Stimulated activated CD4-positive, alpha-beta T cell treated with anti-CD3 and anti-CD28 coated beads, Interleukin-12 subunit alpha, Interleukin-12 subunit beta, amount 100 ng/mL, for 4 hours (primary cell): Measurements from ENCODE around the gene ITK.

ENCODE experiments used
- DNase-seq: peaks from one replicate; pipeline ENCODE4 v3.0.0-alpha.2; 2020

ITK gene

GRCh38 chr5:157248821-157249470 is 68.3 kb downstream of the ITK start:
- no peak for DNase-seq

GRCh38 chr5:157252711-157253465 is 72.2 kb downstream of the ITK start:
- DNase-seq, result no peak

- DNase-seq, result no peak
These were observed 72.9 kb downstream of the ITK start for GRCh38 chr5:157253547-157253946.

- no peak for DNase-seq
These were observed 77.8 kb downstream of the ITK start for GRCh38 chr5:157258450-157258849.

GRCh38 chr5:157259699-157260098 is 79.1 kb downstream of the ITK start:
- DNase-seq, result no peak

- no peak for DNase-seq
These were observed 83.0 kb downstream of the ITK start for GRCh38 chr5:157263496-157264090.

- peak; percentile 81 for DNase-seq
These were observed 85.2 kb downstream of the ITK start, which contains the start of gene CYFIP2 for GRCh38 chr5:157265714-157266285. CYFIP2 (plus strand) TSS chr5:157266123; CDS start chr5:157285362, 19,239 bp downstream.

GRCh38 chr5:157266286-157267007 is 85.8 kb downstream of the ITK start:
- peak; percentile 51 for DNase-seq

GRCh38 chr5:157267025-157267424 is 86.4 kb downstream of the ITK start:
- no peak for DNase-seq

- no peak for DNase-seq
These were observed 87.3 kb downstream of the ITK start for GRCh38 chr5:157267761-157268480.

- DNase-seq, result no peak
These were observed 88.6 kb downstream of the ITK start for GRCh38 chr5:157269165-157269671.

- no peak for DNase-seq
These were observed 89.2 kb downstream of the ITK start for GRCh38 chr5:157269761-157270272.

- no peak for DNase-seq
These were observed 90.1 kb downstream of the ITK start for GRCh38 chr5:157270771-157271170.

- peak; percentile 58 for DNase-seq
These were observed 91.2 kb downstream of the ITK start for GRCh38 chr5:157271740-157272271.

GRCh38 chr5:157273131-157273556 is 92.5 kb downstream of the ITK start:
- no peak for DNase-seq

GRCh38 chr5:157275403-157275802 is 94.8 kb downstream of the ITK start:
- DNase-seq, result no peak

GRCh38 chr5:157278319-157279037 is 97.8 kb downstream of the ITK start:
- no peak for DNase-seq

GRCh38 chr5:157279605-157280239 is 99.1 kb downstream of the ITK start:
- DNase-seq, result no peak

GRCh38 chr5:157280927-157281326 is 100.3 kb downstream of the ITK start:
- no peak for DNase-seq

GRCh38 chr5:157282150-157282549 is 101.5 kb downstream of the ITK start:
- DNase-seq, result no peak
